ENCODE measurements around the gene PROP1. TPM values are rescaled to one million over a fixed set of nuclear protein-coding genes. Genes with fewer than 3 reads are reported as not detected.
"Not testable (repeated sequence)": the region's sequence is repeated elsewhere in the genome, so short reads cannot be mapped to it uniquely, and the experiment has no call there.

The PROP1 gene
- total RNA-seq, 4 donors from 2014 or later, result not detected

DNA sequence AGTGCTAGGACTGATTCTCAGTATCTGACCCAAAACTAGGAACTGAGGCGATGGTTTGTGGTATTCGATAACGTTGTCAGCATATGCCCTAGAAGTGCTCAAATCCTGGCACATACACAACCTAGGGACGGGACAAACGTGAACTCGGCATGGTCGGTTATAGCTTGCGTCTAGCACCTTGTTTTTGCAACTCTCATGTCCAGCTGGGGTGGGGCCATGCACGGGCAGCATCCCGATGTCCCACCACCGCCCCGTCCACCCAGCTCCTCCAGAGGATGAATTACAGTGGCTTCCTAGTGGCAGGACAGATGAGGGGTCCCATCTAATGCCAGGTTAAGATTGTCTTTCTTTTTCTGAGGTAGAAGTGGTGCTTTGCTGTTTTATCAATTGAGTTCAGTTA, 31.6 kb downstream of the PROP1 start:
- TF ChIP-seq EP300 (IDR thresholded peaks at IDR 0.05) (no peak), POLR2A (IDR thresholded peaks at IDR 0.05) (no peak), POLR2AphosphoS5 (IDR thresholded peaks at IDR 0.05) (no peak)
- TF ChIP-seq, protein P1, sequence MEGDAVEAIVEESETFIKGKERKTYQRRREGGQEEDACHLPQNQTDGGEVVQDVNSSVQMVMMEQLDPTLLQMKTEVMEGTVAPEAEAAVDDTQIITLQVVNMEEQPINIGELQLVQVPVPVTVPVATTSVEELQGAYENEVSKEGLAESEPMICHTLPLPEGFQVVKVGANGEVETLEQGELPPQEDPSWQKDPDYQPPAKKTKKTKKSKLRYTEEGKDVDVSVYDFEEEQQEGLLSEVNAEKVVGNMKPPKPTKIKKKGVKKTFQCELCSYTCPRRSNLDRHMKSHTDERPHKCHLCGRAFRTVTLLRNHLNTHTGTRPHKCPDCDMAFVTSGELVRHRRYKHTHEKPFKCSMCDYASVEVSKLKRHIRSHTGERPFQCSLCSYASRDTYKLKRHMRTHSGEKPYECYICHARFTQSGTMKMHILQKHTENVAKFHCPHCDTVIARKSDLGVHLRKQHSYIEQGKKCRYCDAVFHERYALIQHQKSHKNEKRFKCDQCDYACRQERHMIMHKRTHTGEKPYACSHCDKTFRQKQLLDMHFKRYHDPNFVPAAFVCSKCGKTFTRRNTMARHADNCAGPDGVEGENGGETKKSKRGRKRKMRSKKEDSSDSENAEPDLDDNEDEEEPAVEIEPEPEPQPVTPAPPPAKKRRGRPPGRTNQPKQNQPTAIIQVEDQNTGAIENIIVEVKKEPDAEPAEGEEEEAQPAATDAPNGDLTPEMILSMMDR (IDR thresholded peaks at IDR 0.05), result no peak
- H3K27ac ChIP-seq, result no peak overlapping the region
- no peaks in the 10 kb centered on the region for H3K4me1 ChIP-seq
- H3K4me3 ChIP-seq, result no peak overlapping the region
- no peaks in the 10 kb centered on the region for H3K9me3 ChIP-seq
- no peak for ATAC-seq
- peaks cover 22% of the 10 kb centered on the region for H3K27me3 ChIP-seq
- WGBS, 2 donors (ENCODE audit: low coverage in 1 of 2), result 95 to 100% methylated on average over 1 to 12 of the region's 12 CpGs
- H3K36me3 ChIP-seq, result no peaks in the 10 kb centered on the region

DNA sequence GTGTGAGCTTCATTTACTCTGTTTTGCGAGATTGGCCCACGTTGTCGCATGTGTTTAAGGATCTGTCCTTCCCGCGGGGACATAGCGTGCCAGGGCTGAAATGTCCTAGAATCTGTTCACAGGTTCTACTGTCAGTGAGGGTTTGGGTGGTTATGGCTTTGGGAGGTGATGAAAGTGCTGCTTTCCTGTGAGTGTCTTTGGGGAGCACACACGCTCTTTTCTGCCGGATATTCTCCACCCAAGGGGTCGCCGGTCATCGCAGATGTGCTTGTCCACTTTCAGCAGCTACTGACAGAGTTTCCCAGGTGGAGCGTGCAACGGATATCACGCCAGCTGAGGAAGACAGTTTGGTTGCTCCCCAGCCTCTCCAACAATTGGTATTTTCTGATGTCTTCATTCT, 32.1 kb downstream of the PROP1 start:
- 75 to 76% methylated on average over 8 to 9 of the region's 14 CpGs for WGBS, 2 donors (ENCODE audit: low coverage in 1 of 2)
- TF ChIP-seq EP300 (IDR thresholded peaks at IDR 0.05) (no peak), POLR2A (IDR thresholded peaks at IDR 0.05) (no peak), POLR2AphosphoS5 (IDR thresholded peaks at IDR 0.05) (no peak)
- TF ChIP-seq, protein P1 (IDR thresholded peaks at IDR 0.05), result no peak
- no peaks in the 10 kb centered on the region for H3K36me3 ChIP-seq
- no peaks in the 10 kb centered on the region for H3K9me3 ChIP-seq
- peaks cover 21% of the 10 kb centered on the region for H3K27me3 ChIP-seq
- ATAC-seq, result no peak
- H3K4me3 ChIP-seq, result no peak overlapping the region
- no peaks in the 10 kb centered on the region for H3K4me1 ChIP-seq
- no peak overlapping the region for H3K27ac ChIP-seq

DNA sequence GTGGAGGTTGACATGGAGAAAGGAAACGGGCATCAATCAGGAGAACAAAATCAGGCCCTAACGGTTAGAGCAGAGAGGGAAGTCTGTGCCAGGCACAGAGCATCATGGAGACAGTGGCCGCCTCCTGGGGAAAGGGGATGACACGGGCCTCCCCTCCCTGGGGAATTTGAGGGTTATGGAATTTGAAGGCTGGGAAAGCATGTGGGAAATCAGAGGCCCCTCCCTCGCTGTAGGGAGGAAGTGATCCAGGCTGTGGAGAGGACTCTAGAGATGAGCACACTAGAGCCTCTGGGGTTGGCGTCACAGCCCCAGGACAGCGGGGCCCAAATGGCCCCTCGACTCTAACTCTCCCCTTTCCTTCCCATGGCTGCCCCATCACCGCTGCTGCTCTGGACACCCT, 36.7 kb downstream of the PROP1 start:
- H3K27me3 ChIP-seq, result no peaks in the 10 kb centered on the region
- TF ChIP-seq POLR2A (IDR thresholded peaks at IDR 0.05), result no peak
- TF ChIP-seq EP300 (IDR thresholded peaks at IDR 0.05), result no peak
- TF ChIP-seq, protein P1 (IDR thresholded peaks at IDR 0.05), result no peak
- TF ChIP-seq POLR2AphosphoS5 (IDR thresholded peaks at IDR 0.05), result no peak
- no peaks in the 10 kb centered on the region for H3K4me1 ChIP-seq
- H3K27ac ChIP-seq, result no peak overlapping the region
- H3K36me3 ChIP-seq, result no peaks in the 10 kb centered on the region
- 73 to 74% methylated on average over 2 to 9 of the region's 9 CpGs for WGBS, 2 donors (ENCODE audit: low coverage in 1 of 2)
- ATAC-seq, result no peak
- H3K4me3 ChIP-seq, result no peak overlapping the region
- H3K9me3 ChIP-seq, result no peaks in the 10 kb centered on the region

DNA sequence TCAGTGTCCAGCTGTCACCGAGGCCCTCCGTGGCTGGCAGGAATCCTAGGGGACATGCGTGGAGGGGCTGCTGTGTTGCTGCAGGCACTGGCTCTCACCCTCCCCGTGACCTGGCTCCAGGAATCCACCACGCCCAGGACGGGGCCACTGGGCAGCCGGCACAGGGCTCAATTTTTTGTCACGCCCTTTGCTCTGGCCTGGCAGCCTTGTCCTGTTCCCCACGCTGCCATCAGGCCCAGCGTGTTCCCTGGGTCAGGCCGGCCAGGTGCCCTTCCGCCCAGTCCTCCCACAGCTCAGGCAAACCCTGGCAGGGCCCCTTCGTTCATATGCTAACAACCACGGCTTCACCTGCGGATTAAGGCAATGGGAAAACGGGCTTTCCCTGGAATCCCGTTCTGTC, 37.3 kb downstream of the PROP1 start:
- TF ChIP-seq POLR2A (IDR thresholded peaks at IDR 0.05) (no peak), POLR2AphosphoS5 (IDR thresholded peaks at IDR 0.05) (no peak), EP300 (IDR thresholded peaks at IDR 0.05) (no peak)
- TF ChIP-seq, protein P1 (IDR thresholded peaks at IDR 0.05), result no peak
- Histone ChIP-seq H3K9me3 (no peaks in the 10 kb centered on the region), H3K4me1 (no peaks in the 10 kb centered on the region), H3K36me3 (no peaks in the 10 kb centered on the region), H3K27me3 (no peaks in the 10 kb centered on the region), H3K27ac (no peak overlapping the region), H3K4me3 (no peak overlapping the region)
- no peak for ATAC-seq
- WGBS, 2 donors (ENCODE audit: low coverage in 1 of 2), result 20 to 66% methylated on average over 1 to 5 of the region's 17 CpGs

DNA sequence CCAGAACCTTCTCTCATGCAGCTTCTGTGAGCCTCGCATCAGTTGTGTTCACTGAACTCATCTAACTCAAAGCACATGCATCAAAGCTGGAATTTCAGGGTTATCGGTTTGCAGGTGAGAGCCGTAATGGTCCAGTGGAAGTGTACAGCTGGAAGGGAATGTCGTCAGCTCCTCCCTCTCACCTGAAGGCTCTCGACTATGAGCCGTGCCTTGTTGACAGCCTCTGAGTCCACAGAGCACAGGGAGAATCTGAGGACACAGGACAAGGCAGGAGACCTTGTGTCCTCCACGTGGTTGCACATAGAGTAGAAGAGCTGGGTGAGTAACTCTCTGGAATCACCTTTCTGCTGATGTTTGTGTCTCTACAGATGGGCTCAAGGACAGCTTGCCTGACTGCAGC, 38.8 kb downstream of the PROP1 start:
- Histone ChIP-seq H3K27me3 (no peaks in the 10 kb centered on the region), H3K27ac (no peak overlapping the region), H3K4me1 (no peaks in the 10 kb centered on the region), H3K4me3 (no peak overlapping the region), H3K9me3 (no peaks in the 10 kb centered on the region), H3K36me3 (no peaks in the 10 kb centered on the region)
- TF ChIP-seq, protein P1 (IDR thresholded peaks at IDR 0.05), result no peak
- TF ChIP-seq EP300 (IDR thresholded peaks at IDR 0.05) (no peak), POLR2A (IDR thresholded peaks at IDR 0.05) (no peak), POLR2AphosphoS5 (IDR thresholded peaks at IDR 0.05) (no peak)
- WGBS, 2 donors (ENCODE audit: low coverage in 1 of 2), result 69 to 92% methylated on average over 4 of the region's 7 CpGs
- no peak for ATAC-seq

DNA sequence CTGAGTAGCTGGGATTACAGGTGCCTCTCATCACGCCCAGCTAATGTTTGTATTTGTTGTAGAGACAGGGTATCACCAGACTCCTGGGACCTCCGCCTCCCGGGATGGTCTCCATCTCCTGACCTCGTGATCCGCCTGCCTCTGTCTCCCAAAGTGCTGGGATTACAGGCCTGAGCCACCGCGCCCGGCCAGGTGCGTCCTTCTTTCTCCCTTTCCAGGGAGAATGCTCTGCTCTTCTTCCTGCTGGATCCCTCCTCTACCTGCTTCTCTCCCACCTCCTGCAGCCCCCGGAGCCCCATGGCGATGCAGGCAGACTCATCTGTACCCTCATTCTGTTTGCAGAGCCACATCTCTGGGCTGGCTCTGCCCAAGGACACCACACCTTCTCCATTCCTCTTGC, 42.9 kb downstream of the PROP1 start:
- not testable (repeated sequence) for ATAC-seq, H3K4me3 ChIP-seq, H3K4me1 ChIP-seq, H3K36me3 ChIP-seq, H3K9me3 ChIP-seq, H3K27me3 ChIP-seq, H3K27ac ChIP-seq
- WGBS, 2 donors (ENCODE audit: low coverage in 1 of 2), result 80% methylated on average over 1 of the region's 11 CpGs; no CpG with 5 or more reads in 1 of the 2 donors

DNA sequence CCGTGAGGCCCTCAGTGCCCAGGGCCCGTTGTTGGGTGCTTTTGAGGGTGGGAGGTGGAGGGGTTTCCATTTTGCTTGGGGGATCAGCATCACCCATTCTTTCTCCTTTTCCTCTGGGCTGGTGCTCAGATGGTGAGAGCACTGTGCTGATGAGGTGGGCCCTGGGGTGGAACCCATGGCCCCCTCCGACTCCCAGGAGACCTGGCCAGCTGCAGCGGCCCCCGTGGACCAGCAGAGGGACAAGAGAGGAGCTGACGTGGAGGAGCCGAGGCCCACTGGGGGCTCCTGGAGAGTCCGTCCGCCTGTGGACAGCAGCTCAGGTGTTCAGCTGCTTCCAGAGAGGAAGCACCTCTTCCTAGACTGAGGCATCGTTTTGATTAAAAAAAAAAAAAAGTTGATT, 46.4 kb downstream of the PROP1 start:
- not testable (repeated sequence) for H3K27me3 ChIP-seq, H3K27ac ChIP-seq, H3K4me3 ChIP-seq, H3K36me3 ChIP-seq, H3K4me1 ChIP-seq, H3K9me3 ChIP-seq, ATAC-seq
- 69% methylated on average over 1 of the region's 10 CpGs; no CpG with 5 or more reads in 1 of the 2 donors for WGBS, 2 donors (ENCODE audit: low coverage in 1 of 2)

DNA sequence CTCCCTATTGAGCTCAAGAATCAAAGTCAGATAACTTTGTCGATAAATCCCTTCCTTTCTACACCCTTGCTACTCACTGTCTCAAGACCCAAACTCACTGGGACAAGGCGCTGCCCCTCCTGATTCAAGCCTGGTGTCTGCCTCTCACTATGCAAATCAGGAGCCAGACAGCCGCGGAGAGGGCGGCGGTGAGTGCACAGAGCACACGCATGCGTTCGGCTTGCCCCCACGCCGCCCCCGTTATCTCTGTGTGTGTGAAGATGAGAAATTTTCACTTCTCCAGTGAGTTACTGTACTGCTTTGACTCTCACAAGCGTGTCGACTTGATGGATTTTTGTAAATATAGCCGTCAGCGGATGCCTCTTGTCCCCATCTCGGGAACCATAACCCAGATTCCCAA, 47.0 kb downstream of the PROP1 start:
- H3K4me3 ChIP-seq, H3K4me1 ChIP-seq, H3K27me3 ChIP-seq, H3K36me3 ChIP-seq, ATAC-seq, H3K27ac ChIP-seq, H3K9me3 ChIP-seq: not testable (repeated sequence)
- no CpG with 5 or more reads among the region's 17 CpGs for WGBS, 2 donors (ENCODE audit: low coverage in 1 of 2)
